Uterus (tissue), 2 donors: ENCODE measurements around the gene JMJD4.

Experiments used
- POLR2A ChIP-seq, 2 donors: fragments of 450-650 bp; IDR thresholded peaks; one replicate each; pipeline ENCODE4 v1.6.1; 2016; ENCODE audit warnings: antibody characterized with exemption in 2 of 2, mild to moderate bottlenecking in 1 of 2, moderate library complexity in 1 of 2
- TF ChIP-seq, protein P1 (sequence below), 4 experiments: fragments of 200-600 bp in 2 of 4; fragments of 450-650 bp in 2 of 4; sonication (generic) in 2 of 4; IDR thresholded peaks; one replicate each; pipeline ENCODE4 v1.5.1; 2016 to 2019; ENCODE audit warnings: antibody characterized with exemption in 4 of 4, mild to moderate bottlenecking in 2 of 4, moderate library complexity in 1 of 4

DNA sequence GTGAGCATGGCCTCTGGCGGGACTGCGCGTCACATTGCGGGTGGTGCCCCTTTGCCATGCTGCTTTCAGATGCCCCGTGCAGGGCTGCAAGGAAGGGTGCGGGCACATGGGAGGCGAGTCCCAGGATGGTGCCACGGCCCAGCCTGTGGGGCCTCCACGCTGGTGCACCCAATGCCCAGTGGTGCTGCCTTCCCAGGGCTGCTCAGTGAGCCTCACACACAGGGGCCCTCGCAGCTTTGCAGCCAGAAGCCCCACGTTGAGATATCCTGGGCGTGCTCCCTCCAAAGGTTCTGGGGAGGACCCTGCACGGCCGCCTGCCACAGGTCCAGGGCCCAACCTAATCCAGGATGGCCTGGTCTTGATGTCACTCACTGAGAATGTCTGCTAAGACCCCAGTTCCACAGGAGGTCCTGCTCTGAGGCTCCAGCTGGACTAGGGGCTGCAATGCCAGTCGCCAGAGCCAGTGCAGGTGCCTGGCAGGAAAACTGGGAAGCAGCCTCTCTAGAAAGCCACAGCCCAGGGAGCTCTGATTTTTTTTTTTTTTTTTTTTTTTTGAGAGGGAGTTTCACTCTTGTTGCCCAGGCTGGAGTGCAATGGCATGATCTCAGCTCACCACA lies 46.3 kb upstream of the JMJD4 start:
- TF ChIP-seq, protein P1, sequence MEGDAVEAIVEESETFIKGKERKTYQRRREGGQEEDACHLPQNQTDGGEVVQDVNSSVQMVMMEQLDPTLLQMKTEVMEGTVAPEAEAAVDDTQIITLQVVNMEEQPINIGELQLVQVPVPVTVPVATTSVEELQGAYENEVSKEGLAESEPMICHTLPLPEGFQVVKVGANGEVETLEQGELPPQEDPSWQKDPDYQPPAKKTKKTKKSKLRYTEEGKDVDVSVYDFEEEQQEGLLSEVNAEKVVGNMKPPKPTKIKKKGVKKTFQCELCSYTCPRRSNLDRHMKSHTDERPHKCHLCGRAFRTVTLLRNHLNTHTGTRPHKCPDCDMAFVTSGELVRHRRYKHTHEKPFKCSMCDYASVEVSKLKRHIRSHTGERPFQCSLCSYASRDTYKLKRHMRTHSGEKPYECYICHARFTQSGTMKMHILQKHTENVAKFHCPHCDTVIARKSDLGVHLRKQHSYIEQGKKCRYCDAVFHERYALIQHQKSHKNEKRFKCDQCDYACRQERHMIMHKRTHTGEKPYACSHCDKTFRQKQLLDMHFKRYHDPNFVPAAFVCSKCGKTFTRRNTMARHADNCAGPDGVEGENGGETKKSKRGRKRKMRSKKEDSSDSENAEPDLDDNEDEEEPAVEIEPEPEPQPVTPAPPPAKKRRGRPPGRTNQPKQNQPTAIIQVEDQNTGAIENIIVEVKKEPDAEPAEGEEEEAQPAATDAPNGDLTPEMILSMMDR (IDR thresholded peaks at IDR 0.05), result no peak
- TF ChIP-seq POLR2A (IDR thresholded peaks at IDR 0.05), result no peak
